A673 (cell line): ENCODE measurements around the gene BARX2. TPM values are rescaled to one million over a fixed set of nuclear protein-coding genes. Genes with fewer than 3 reads are reported as not detected.

Experiments
- BruUV-seq: library from RNA; stranded (reverse); fragments of 400-500 nt; replicated peaks from 2 replicates; lab custom pipeline; 2021; lab: Mats Ljungman, UMichigan
- CTCF ChIA-PET: fragments of 300-600 bp; sonication (Branson Sonifier 250); formaldehyde crosslinking; loops from one replicate; lab custom pipeline; 2022; ENCODE audit warnings: antibody characterized with exemption; lab: Charles Lee
- POLR2A ChIA-PET: fragments of 300-600 bp; sonication (Branson Sonifier 250); formaldehyde crosslinking; loops from one replicate; lab custom pipeline; 2022; ENCODE audit warnings: antibody characterized with exemption; ENCODE audit not compliant: low non-redundant PET; lab: Charles Lee
- DNase-seq: peaks from one replicate; pipeline ENCODE4 v3.0.0-alpha.2; 2015; ENCODE audit warnings: low spot score
- H3K27ac ChIP-seq: fragments of 200-600 bp; sonication (generic); 2 replicates; pipeline ENCODE4 v1.5.1; 2016; ENCODE audit warnings: mixed run types, low read depth, mild to moderate bottlenecking, mixed read lengths, antibody characterized with exemption, low read length; ENCODE audit not compliant: poor library complexity, severe bottlenecking
- H3K27me3 ChIP-seq: fragments of 200-600 bp; sonication (generic); replicated peaks from 2 replicates; pipeline ENCODE4 v1.6.1; 2017; ENCODE audit warnings: mixed run types, low read depth, mild to moderate bottlenecking, mixed read lengths, antibody characterized with exemption, low read length; ENCODE audit not compliant: insufficient read depth, poor library complexity
- H3K36me3 ChIP-seq: fragments of 200-600 bp; sonication (generic); 2 replicates; pipeline ENCODE4 v1.6.1; 2016; ENCODE audit warnings: mixed run types, mild to moderate bottlenecking, mixed read lengths, antibody characterized with exemption, low read length; ENCODE audit not compliant: insufficient read depth, poor library complexity, severe bottlenecking
- H3K4me1 ChIP-seq: fragments of 200-600 bp; sonication (generic); 2 replicates; pipeline ENCODE4 v1.6.1; 2017; ENCODE audit warnings: mixed run types, mild to moderate bottlenecking, mixed read lengths, antibody characterized with exemption, low read length; ENCODE audit not compliant: insufficient read depth, poor library complexity, severe bottlenecking
- H3K4me3 ChIP-seq: fragments of 200-600 bp; sonication (generic); 2 replicates; pipeline ENCODE4 v1.5.1; 2016; ENCODE audit warnings: low read depth, mixed run types, mild to moderate bottlenecking, mixed read lengths, low read length; ENCODE audit not compliant: poor library complexity, severe bottlenecking
- H3K9me3 ChIP-seq: fragments of 200-600 bp; sonication (generic); 2 replicates; pipeline ENCODE4 v1.6.1; 2016; ENCODE audit warnings: mixed run types, low read depth, mild to moderate bottlenecking, mixed read lengths, antibody characterized with exemption, low read length; ENCODE audit not compliant: poor library complexity, severe bottlenecking
- EZH2 ChIP-seq: fragments of 200-600 bp; sonication (generic); IDR thresholded peaks from 2 replicates; pipeline ENCODE4 v1.6.1; 2017; ENCODE audit warnings: borderline replicate concordance, low read depth, mild to moderate bottlenecking, mixed read lengths, antibody characterized with exemption, low read length; ENCODE audit not compliant: poor library complexity, severe bottlenecking
- intact Hi-C: fragments of 100-400 bp; cut with micrococcal nuclease; formaldehyde crosslinking; loops from one replicate; pipeline ENCODE4 v1.10.0; 2022; ENCODE audit not compliant: unreplicated experiment
- total RNA-seq: library from RNA; stranded (reverse); gene quantifications from 2 replicates; pipeline ENCODE4 v1.2.3, GENCODE V29; 2021
- TF ChIP-seq, protein P1 (sequence below): fragments of 300-800, 200-600 bp; sonication (generic); conservative IDR thresholded peaks from 2 replicates; pipeline ENCODE4 v1.5.1; 2017; ENCODE audit warnings: low read depth, mild to moderate bottlenecking, antibody characterized with exemption, low read length, moderate library complexity, mixed read lengths

Gene BARX2
- total RNA-seq, 1 experiment from 2014 or later, result 36.4 TPM

DNA sequence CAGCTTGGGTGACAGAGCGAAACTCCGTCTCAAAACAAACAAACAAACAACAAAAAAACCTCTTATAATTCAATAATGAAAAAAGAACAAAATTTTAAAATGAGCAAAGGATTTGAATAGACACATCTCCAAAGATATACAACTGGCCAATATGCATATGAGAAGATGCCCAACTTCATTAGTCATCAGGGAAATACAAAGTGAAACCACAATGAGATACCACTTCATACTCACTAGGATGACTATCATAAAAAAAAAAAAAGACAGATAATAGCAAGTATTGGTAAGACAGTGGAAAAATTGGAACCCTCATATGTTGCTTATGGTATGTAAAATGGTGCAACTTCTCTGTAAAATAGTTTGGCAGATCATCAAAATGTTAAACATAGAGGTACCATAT lies 28.7 kb upstream of the BARX2 start:
- BruUV-seq, result no TSS peak
- TF ChIP-seq EZH2, result no peak
- TF ChIP-seq, protein P1, sequence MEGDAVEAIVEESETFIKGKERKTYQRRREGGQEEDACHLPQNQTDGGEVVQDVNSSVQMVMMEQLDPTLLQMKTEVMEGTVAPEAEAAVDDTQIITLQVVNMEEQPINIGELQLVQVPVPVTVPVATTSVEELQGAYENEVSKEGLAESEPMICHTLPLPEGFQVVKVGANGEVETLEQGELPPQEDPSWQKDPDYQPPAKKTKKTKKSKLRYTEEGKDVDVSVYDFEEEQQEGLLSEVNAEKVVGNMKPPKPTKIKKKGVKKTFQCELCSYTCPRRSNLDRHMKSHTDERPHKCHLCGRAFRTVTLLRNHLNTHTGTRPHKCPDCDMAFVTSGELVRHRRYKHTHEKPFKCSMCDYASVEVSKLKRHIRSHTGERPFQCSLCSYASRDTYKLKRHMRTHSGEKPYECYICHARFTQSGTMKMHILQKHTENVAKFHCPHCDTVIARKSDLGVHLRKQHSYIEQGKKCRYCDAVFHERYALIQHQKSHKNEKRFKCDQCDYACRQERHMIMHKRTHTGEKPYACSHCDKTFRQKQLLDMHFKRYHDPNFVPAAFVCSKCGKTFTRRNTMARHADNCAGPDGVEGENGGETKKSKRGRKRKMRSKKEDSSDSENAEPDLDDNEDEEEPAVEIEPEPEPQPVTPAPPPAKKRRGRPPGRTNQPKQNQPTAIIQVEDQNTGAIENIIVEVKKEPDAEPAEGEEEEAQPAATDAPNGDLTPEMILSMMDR, result no peak
- Histone ChIP-seq H3K4me3 (no peak overlapping the region), H3K9me3 (no peaks in the 10 kb centered on the region), H3K27me3 (no peaks in the 10 kb centered on the region), H3K4me1 (no peaks in the 10 kb centered on the region), H3K27ac (no peak overlapping the region), H3K36me3 (no peaks in the 10 kb centered on the region)
- POLR2A ChIA-PET, result no interaction called here
- intact Hi-C loops, result no loop called here
- no peak for DNase-seq
- CTCF ChIA-PET, result no interaction called here

DNA sequence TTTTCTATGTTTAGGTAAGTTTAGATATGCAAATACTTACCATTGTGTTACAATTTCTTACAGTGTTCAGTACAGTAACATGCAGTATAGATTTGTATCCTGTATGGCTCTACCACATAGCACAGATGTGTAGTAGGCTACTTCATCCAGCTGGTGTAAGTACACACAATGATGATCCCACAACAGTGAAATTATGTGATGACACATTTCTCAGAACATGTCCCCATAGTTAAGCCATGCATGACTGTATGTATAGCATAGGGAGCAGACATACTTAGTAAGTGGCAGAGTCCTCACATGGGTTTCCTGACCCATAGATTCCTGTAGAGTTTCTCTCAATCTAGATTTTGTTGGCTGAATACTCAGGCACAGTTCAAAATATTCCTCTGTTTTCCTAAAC lies 26.8 kb upstream of the BARX2 start:
- ChIA-PET POLR2A (no interaction called here), CTCF (no interaction called here)
- Histone ChIP-seq H3K4me3 (no peak overlapping the region), H3K27ac (no peak overlapping the region), H3K4me1 (no peaks in the 10 kb centered on the region), H3K9me3 (no peaks in the 10 kb centered on the region), H3K27me3 (no peaks in the 10 kb centered on the region), H3K36me3 (no peaks in the 10 kb centered on the region)
- no TSS peak for BruUV-seq
- no peak for TF ChIP-seq EZH2
- TF ChIP-seq, protein P1, result no peak
- intact Hi-C loops, result no loop called here
- no peak for DNase-seq

DNA sequence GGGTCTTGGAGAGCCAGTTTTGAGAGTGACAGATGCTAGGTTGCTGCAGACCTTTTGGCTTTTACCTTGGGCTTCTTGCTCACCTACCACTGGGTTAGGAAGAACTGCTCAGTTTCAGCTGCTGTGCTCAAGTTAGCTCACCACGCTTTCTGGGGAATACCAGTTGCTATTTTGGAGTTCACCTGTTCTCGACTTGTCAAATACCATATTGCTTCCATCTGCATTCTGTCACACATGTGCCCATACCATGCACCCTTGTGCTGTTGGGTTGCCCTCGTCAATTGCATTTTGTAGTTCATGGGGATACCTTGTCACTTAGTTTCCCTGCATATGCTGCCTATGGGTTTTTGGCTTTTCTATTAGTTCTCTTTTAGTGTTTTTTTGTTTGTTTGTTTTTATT lies 23.0 kb upstream of the BARX2 start:
- intact Hi-C loops, result no loop called here
- no TSS peak for BruUV-seq
- TF ChIP-seq, protein P1, result no peak
- TF ChIP-seq EZH2, result no peak
- no peaks in the 10 kb centered on the region for H3K4me1 ChIP-seq
- no peaks in the 10 kb centered on the region for H3K27me3 ChIP-seq
- ChIA-PET CTCF (no interaction called here), POLR2A (no interaction called here)
- H3K36me3 ChIP-seq, result no peaks in the 10 kb centered on the region
- H3K9me3 ChIP-seq, result no peaks in the 10 kb centered on the region
- no peak for DNase-seq
- H3K4me3 ChIP-seq, result no peak overlapping the region
- H3K27ac ChIP-seq, result no peak overlapping the region
